Tibial nerve (tissue), 4 donors: ENCODE results near the gene EIF4H. TPM values are rescaled to one million over a fixed set of nuclear protein-coding genes. Genes with fewer than 3 reads are reported as not detected.

Source experiments
- DNase-seq, 2 donors: peaks; one replicate each; pipeline ENCODE4 v3.0.0-alpha.2; 2019; ENCODE audit warnings: low spot score in 2 of 2
- H3K27ac ChIP-seq, 4 donors: fragments of 200-600 bp; sonication (generic) in 3 of 4; one replicate each; pipeline ENCODE4 v1.5.1; 2017 to 2019; ENCODE audit warnings: mild to moderate bottlenecking in 1 of 4
- H3K27me3 ChIP-seq, 2 donors: fragments of 200-600 bp; sonication (generic) in 1 of 2; one replicate each; pipeline versions ENCODE4 v1.5.1 to v1.6.0; 2017 to 2019
- H3K36me3 ChIP-seq, 3 donors: fragments of 200-600 bp; sonication (generic); one replicate each; pipeline ENCODE4 v1.5.1; 2018 to 2019
- H3K4me1 ChIP-seq, 4 donors: fragments of 200-600 bp; sonication (generic) in 3 of 4; one replicate each; pipeline ENCODE4 v1.5.1; 2017 to 2019
- H3K4me3 ChIP-seq, 4 donors: fragments of 200-600 bp; sonication (generic) in 3 of 4; one replicate each; pipeline ENCODE4 v1.5.1; 2017 to 2019; ENCODE audit warnings: mild to moderate bottlenecking in 1 of 4, moderate library complexity in 1 of 4
- H3K9me3 ChIP-seq, 4 donors: fragments of 200-600 bp; sonication (generic) in 3 of 4; one replicate each; pipeline ENCODE4 v1.5.1; 2017 to 2019
- EP300 ChIP-seq, 2 donors: sonication (generic); formaldehyde crosslinking; IDR thresholded peaks; one replicate each; pipeline ENCODE4 v1.6.1; 2017; ENCODE audit warnings: antibody characterized with exemption in 2 of 2, mild to moderate bottlenecking in 1 of 2
- POLR2A ChIP-seq, 2 donors: fragments of 450-650 bp; IDR thresholded peaks; one replicate each; pipeline ENCODE4 v1.6.1; 2017; ENCODE audit warnings: antibody characterized with exemption in 2 of 2, mild to moderate bottlenecking in 2 of 2, moderate library complexity in 2 of 2
- WGBS, 2 donors: methylation state at CpG; one replicate each; pipeline ENCODE4 v1.1.5; 2018; 5-methylcytosine and 5-hydroxymethylcytosine counted together
- total RNA-seq, 4 donors: library from RNA; depleted of rRNA; stranded (reverse); fragments of >200 nt; gene quantifications; one replicate each; pipeline ENCODE4 v1.1.0, GENCODE V29; 2016
- TF ChIP-seq, protein P1 (sequence below), 5 experiments: fragments of 200-600 bp in 3 of 5; fragments of 450-650 bp in 2 of 5; sonication (generic) in 3 of 5; IDR thresholded peaks; one replicate each; pipeline ENCODE4 v1.5.1; 2016 to 2019; ENCODE audit warnings: antibody characterized with exemption in 5 of 5, mild to moderate bottlenecking in 3 of 5, moderate library complexity in 2 of 5

EIF4H gene
- total RNA-seq, 4 donors from 2014 or later: 184 to 211 (median 192) TPM

DNA sequence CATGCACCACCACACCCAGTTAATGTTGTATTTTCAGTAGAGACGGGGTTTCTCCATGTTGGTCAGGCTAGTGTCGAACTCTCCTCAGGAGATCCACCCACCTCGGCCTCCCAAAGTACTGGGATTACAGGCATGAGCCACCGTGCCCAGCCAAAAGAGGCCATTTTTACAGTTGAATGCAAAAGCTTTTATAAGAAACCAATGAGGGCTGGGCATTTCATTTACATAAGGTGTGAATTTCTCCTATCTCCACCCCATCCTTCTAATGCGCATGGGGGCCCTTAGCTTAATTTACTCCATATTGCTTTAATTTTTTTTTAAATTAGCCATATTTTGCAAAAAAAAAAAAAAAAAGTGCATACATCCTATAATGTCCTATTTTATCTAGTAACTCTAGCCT, 25.1 kb upstream of the EIF4H start:
- TF ChIP-seq POLR2A (IDR thresholded peaks at IDR 0.05): no peak
- TF ChIP-seq EP300 (IDR thresholded peaks at IDR 0.05): no peak
- TF ChIP-seq, protein P1, sequence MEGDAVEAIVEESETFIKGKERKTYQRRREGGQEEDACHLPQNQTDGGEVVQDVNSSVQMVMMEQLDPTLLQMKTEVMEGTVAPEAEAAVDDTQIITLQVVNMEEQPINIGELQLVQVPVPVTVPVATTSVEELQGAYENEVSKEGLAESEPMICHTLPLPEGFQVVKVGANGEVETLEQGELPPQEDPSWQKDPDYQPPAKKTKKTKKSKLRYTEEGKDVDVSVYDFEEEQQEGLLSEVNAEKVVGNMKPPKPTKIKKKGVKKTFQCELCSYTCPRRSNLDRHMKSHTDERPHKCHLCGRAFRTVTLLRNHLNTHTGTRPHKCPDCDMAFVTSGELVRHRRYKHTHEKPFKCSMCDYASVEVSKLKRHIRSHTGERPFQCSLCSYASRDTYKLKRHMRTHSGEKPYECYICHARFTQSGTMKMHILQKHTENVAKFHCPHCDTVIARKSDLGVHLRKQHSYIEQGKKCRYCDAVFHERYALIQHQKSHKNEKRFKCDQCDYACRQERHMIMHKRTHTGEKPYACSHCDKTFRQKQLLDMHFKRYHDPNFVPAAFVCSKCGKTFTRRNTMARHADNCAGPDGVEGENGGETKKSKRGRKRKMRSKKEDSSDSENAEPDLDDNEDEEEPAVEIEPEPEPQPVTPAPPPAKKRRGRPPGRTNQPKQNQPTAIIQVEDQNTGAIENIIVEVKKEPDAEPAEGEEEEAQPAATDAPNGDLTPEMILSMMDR (IDR thresholded peaks at IDR 0.05): no peak
- H3K36me3 ChIP-seq: no peaks in the 10 kb centered on the region
- no peak overlapping the region for H3K27ac ChIP-seq
- H3K27me3 ChIP-seq: no peaks in the 10 kb centered on the region
- 91 to 94% methylated on average over 5 of the region's 5 CpGs for WGBS, 2 donors
- no peak overlapping the region for H3K4me3 ChIP-seq
- H3K4me1 ChIP-seq: no peaks in the 10 kb centered on the region
- H3K9me3 ChIP-seq: peaks cover 0 to 12% (median 0%) of the 10 kb centered on the region in 4 donors
- no peak for DNase-seq

DNA sequence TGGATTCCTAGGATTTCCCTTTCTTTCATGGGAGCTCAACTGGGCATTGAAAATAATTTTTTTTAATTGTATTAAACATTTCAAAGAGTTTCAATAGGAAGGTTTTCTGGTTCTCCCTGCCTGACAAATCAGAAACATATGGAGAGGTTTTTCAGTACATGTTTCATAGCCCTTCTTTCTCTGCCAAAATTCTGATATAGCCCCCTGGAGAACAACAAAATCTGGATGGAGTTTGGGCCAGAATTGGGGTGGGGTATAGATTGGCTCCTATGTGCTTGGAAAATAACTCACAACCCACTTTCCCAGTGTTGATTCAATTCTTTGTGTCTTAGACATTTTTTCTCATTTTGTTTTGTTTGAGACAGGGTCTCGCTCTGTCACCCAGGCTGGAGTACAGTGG, 24.6 kb upstream of the EIF4H start:
- DNase-seq: no peak
- Histone ChIP-seq H3K27me3 (no peaks in the 10 kb centered on the region), H3K36me3 (no peaks in the 10 kb centered on the region), H3K27ac (no peak overlapping the region), H3K4me3 (no peak overlapping the region), H3K4me1 (no peaks in the 10 kb centered on the region), H3K9me3 (peaks cover 0 to 8% (median 0%) of the 10 kb centered on the region in 4 donors)
- 86 to 88% methylated on average over 1 of the region's 1 CpG for WGBS, 2 donors
- TF ChIP-seq, protein P1 (IDR thresholded peaks at IDR 0.05): no peak
- no peak for TF ChIP-seq EP300 (IDR thresholded peaks at IDR 0.05)
- TF ChIP-seq POLR2A (IDR thresholded peaks at IDR 0.05): no peak

DNA sequence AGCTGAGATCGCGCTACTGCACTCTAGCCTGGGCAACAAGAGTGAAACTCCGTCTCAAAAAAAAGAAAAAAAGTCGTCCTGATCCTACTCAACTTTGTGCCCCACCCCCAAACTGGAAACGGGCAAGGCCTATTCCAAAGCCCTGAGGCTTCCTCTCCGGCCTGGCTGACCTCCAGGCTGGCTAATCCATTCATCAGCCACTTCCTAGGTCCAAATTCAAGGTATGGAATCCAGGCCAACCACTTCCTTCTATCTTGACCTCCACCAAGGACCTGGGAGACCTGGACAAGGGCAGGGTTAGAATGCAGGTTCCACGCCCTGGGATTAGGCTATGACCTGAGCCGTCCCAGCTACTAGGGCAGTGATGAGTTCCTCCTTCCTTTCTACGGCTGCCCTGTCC, 20.4 kb upstream of the EIF4H start:
- Histone ChIP-seq H3K36me3 (no peaks in the 10 kb centered on the region), H3K4me1 (no peaks in the 10 kb centered on the region), H3K27ac (no peak overlapping the region), H3K9me3 (no peaks in the 10 kb centered on the region), H3K4me3 (no peak overlapping the region), H3K27me3 (no peaks in the 10 kb centered on the region)
- WGBS, 2 donors: 64 to 69% methylated on average over 9 of the region's 9 CpGs
- TF ChIP-seq, protein P1 (IDR thresholded peaks at IDR 0.05): no peak
- TF ChIP-seq POLR2A (IDR thresholded peaks at IDR 0.05): no peak
- TF ChIP-seq EP300 (IDR thresholded peaks at IDR 0.05): no peak
- no peak for DNase-seq

DNA sequence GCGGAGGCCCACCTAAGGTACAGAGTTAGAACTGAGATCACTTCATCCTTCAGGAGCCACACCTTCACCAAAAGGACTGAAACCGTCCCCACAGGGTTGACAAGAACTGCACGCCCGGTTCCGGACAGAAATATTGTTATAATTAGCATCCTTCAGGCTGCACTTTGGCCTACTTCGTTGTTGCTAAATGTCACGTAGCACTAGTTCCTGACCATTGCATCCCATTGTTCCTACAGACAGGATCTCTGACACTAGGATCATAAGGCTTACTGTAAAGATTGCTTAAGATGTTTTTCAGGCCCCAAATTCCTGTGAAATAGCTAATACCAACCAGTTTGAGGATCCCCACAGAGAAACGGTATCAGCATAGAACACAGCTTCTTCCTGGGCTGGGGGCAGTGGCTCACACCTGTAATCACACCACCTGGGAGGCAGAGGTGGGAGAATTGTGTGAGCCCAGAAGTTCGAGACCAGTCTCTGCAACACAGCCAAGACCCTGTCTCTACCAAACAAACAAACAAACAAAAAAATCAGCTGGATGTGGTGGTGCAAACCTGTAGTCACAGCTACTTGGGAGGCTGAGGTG, 18.3 kb upstream of the EIF4H start:
- Histone ChIP-seq H3K4me3 (no peak overlapping the region), H3K27me3 (no peaks in the 10 kb centered on the region), H3K27ac (no peak overlapping the region), H3K4me1 (no peaks in the 10 kb centered on the region), H3K9me3 (no peaks in the 10 kb centered on the region), H3K36me3 (no peaks in the 10 kb centered on the region)
- DNase-seq: no peak
- WGBS, 2 donors: 84 to 89% methylated on average over 9 of the region's 9 CpGs
- TF ChIP-seq POLR2A (IDR thresholded peaks at IDR 0.05) (no peak), EP300 (IDR thresholded peaks at IDR 0.05) (no peak)
- TF ChIP-seq, protein P1 (IDR thresholded peaks at IDR 0.05): no peak

DNA sequence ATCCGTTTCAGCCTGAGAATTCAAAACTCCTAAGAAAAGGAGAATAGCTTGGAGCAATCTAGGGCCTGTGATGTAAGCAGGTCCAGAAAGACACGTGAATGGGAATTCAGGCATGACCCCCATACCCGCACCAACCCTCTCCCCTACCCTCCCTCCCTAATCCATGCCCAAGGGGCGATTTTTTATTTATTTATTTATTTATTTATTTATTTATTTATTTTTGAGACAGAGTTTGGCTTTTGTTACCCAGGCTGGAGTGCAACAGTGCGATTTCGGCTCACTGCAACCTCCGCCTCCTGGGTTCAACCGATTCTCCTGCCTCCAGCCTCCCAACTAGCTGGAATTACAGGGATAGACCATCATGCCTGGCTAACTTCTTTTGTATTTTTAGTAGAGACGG, 16.6 kb upstream of the EIF4H start:
- no peak for DNase-seq
- no peaks in the 10 kb centered on the region for H3K27me3 ChIP-seq
- TF ChIP-seq POLR2A (IDR thresholded peaks at IDR 0.05): no peak
- TF ChIP-seq, protein P1 (IDR thresholded peaks at IDR 0.05): no peak
- TF ChIP-seq EP300 (IDR thresholded peaks at IDR 0.05): no peak
- no peak overlapping the region for H3K27ac ChIP-seq
- H3K4me3 ChIP-seq: no peak overlapping the region
- 91 to 94% methylated on average over 9 of the region's 9 CpGs for WGBS, 2 donors
- no peaks in the 10 kb centered on the region for H3K36me3 ChIP-seq
- no peaks in the 10 kb centered on the region for H3K9me3 ChIP-seq
- H3K4me1 ChIP-seq: no peaks in the 10 kb centered on the region
